OCI-M2 (cell line): Measurements from ENCODE around the gene CCDC59.

ENCODE experiments used
- DNase-seq: peaks from one replicate; lab custom pipeline; 2025; ENCODE audit not compliant: unreplicated experiment; lab: John Stamatoyannopoulos, UW

The CCDC59 gene

GRCh38 chr12:82319276-82319675 is 38.9 kb downstream of the CCDC59 start:
- no peak for DNase-seq

GRCh38 chr12:82314406-82314892 is 43.7 kb downstream of the CCDC59 start:
- no peak for DNase-seq
